Kidney (tissue), 14 donors: ENCODE measurements around the gene ANKRD66. TPM values are rescaled to one million over a fixed set of nuclear protein-coding genes. Genes with fewer than 3 reads are reported as not detected.

Source experiments
- DNase-seq, 5 donors: peaks; one replicate each; pipeline ENCODE4 v3.0.0-alpha.2; 2013 to 2020
- FAIRE-seq: peaks from 2 replicates; lab custom pipeline; 2012; peaks lifted over from hg19 to GRCh38; lab: Jason Lieb, UNC
- H3K27ac ChIP-seq, 2 donors: one replicate each; pipeline ENCODE4 v1.7.0; 2013; ENCODE audit warnings: low read depth in 2 of 2, low read length in 2 of 2, inconsistent platforms in 1 of 2
- H3K27me3 ChIP-seq: one replicate; pipeline ENCODE4 v1.7.1; 2013; ENCODE audit warnings: low read length, inconsistent platforms; ENCODE audit not compliant: control insufficient read depth, insufficient read depth
- H3K36me3 ChIP-seq, 3 donors: one replicate each; pipeline versions ENCODE4 v1.7.0 to v1.7.1; 2013; ENCODE audit warnings: low read length in 3 of 3, control low read depth in 1 of 3, inconsistent platforms in 1 of 3; ENCODE audit not compliant: insufficient read depth in 3 of 3, control insufficient read depth in 2 of 3
- H3K4me1 ChIP-seq, 3 donors: one replicate each; pipeline versions ENCODE4 v1.7.0 to v1.7.1; 2013; ENCODE audit warnings: low read length in 3 of 3, inconsistent platforms in 1 of 3, low read depth in 1 of 3; ENCODE audit not compliant: control insufficient read depth in 2 of 3, insufficient read depth in 2 of 3
- H3K4me3 ChIP-seq, 3 donors: one replicate each; pipeline versions ENCODE4 v1.7.0 to v1.8.1; 2013; ENCODE audit warnings: low read length in 3 of 3, control low read depth in 1 of 3, inconsistent platforms in 1 of 3
- H3K9ac ChIP-seq, 3 donors: one replicate each; pipeline versions ENCODE4 v1.7.0 to v1.7.1; 2013; ENCODE audit warnings: low read length in 3 of 3, control low read depth in 1 of 3, inconsistent platforms in 1 of 3
- H3K9me3 ChIP-seq, 3 donors: one replicate each; pipeline versions ENCODE4 v1.7.0 to v1.7.1; 2013; ENCODE audit warnings: low read length in 3 of 3, control low read depth in 1 of 3, inconsistent platforms in 1 of 3; ENCODE audit not compliant: control insufficient read depth in 2 of 3, insufficient read depth in 1 of 3
- CTCF ChIP-seq: IDR thresholded peaks from 3 replicates; pipeline ENCODE4 v1.5.1; 2012; ENCODE audit warnings: mild to moderate bottlenecking, moderate library complexity, borderline replicate concordance; ENCODE audit not compliant: insufficient read depth; ENCODE audit errors: extremely low read depth
- intact Hi-C: fragments of 100-400 bp; cut with DNase I; formaldehyde crosslinking; loops from one replicate; pipeline ENCODE4 v1.11.1; 2022
- polyA plus RNA-seq: library from polyadenylated mRNA; stranded (reverse); fragments of 350-450 nt; fragmentation: Illumina TruSeq; extraction: RNeasy Lipid Tissue Mini Kit (QIAGEN cat#74804); gene quantifications from one replicate; pipeline ENCODE4 v1.2.3, GENCODE V29; 2014; ENCODE audit warnings: low read depth, low replicate concordance; ENCODE audit not compliant: insufficient read depth
- total RNA-seq: library from RNA; stranded (reverse); fragmentation: NEBNext Ultra II Directional; extraction: Animal tissue kit (Norgen Biotek cat#: 25700); gene quantifications from one replicate; pipeline ENCODE4 v1.2.1, GENCODE V29; 2021
- donor health status: control.
- donor health status: control.
- donor health status: control.
- donor health status: control.
- donor health status: control.
- donor health status: DM: yes; HTN: yes; CAD: no.
- donor health status: Normal renal cell carcinoma (clear cell type).

Gene ANKRD66
- total and polyA plus RNA-seq, 2 donors from 2014 or later, result not detected

GRCh38 chr6:46706464-46706863 is 40.3 kb upstream of the ANKRD66 start:
- Histone ChIP-seq H3K27ac (no peak overlapping the region), H3K4me3 (no peak overlapping the region), H3K36me3 (no peaks in the 10 kb centered on the region), H3K4me1 (no peaks in the 10 kb centered on the region), H3K9me3 (no peaks in the 10 kb centered on the region), H3K27me3 (no peaks in the 10 kb centered on the region), H3K9ac (no peak overlapping the region)
- TF ChIP-seq CTCF, result no peak
- intact Hi-C loops, result no loop called here
- FAIRE-seq (no peak), DNase-seq (no peak)

GRCh38 chr6:46711491-46711890 is 35.2 kb upstream of the ANKRD66 start:
- Histone ChIP-seq H3K36me3 (no peaks in the 10 kb centered on the region), H3K27ac (no peak overlapping the region), H3K4me1 (no peaks in the 10 kb centered on the region), H3K4me3 (no peak overlapping the region), H3K9me3 (no peaks in the 10 kb centered on the region), H3K9ac (no peak overlapping the region), H3K27me3 (no peaks in the 10 kb centered on the region)
- intact Hi-C loops, result no loop called here
- DNase-seq, result no peak
- TF ChIP-seq CTCF, result no peak
- no peak for FAIRE-seq

- Histone ChIP-seq H3K27ac (no peak overlapping the region), H3K36me3 (no peaks in the 10 kb centered on the region), H3K9me3 (no peaks in the 10 kb centered on the region), H3K4me1 (no peaks in the 10 kb centered on the region), H3K27me3 (no peaks in the 10 kb centered on the region), H3K9ac (no peak overlapping the region), H3K4me3 (no peak overlapping the region)
- intact Hi-C loops, result no loop called here
- FAIRE-seq, result no peak
- TF ChIP-seq CTCF, result no peak
- DNase-seq, result no peak
Measured at GRCh38 chr6:46715141-46715540, 31.6 kb upstream of the ANKRD66 start.

- intact Hi-C loops, result no loop called here
- Histone ChIP-seq H3K36me3 (no peaks in the 10 kb centered on the region), H3K27me3 (no peaks in the 10 kb centered on the region), H3K4me1 (no peaks in the 10 kb centered on the region), H3K27ac (no peak overlapping the region), H3K9me3 (no peaks in the 10 kb centered on the region), H3K9ac (no peak overlapping the region), H3K4me3 (no peak overlapping the region)
- DNase-seq (no peak), FAIRE-seq (no peak)
- no peak for TF ChIP-seq CTCF
Measured at GRCh38 chr6:46719099-46719498, 27.6 kb upstream of the ANKRD66 start.
